Measurements from ENCODE around the gene SRRM1. TPM values are rescaled to one million over a fixed set of nuclear protein-coding genes. Genes with fewer than 3 reads are reported as not detected.

The SRRM1 gene
- total and polyA plus RNA-seq, 10 of the 15 experiments (the other 5 are each of a cell fraction or from before 2014, with no cell fraction given), result 36.8 to 285 (median 126) TPM

DNA sequence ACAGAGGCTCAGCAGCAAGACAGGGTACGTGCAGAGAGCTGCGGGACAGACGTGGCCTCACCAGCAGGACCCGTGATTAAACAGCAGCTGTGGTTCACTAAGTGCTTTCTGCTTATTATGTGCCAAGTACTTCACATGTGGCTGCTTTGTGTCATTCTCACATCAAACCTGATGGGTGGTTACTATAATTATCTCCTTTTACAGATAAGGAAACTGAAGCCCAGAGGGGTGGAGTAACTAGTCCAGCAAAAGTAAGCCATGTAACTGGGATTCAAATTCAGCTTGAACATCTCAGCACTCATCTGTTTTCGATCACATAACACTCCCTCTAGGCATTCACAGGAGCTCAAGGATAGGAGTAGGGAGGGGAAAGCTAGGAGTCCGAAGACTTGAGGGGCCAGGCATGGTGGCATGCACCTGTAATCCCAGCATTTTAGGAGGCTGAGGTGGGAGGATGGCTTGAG lies 51.3 kb downstream of the SRRM1 start (continued):
- TF ChIP-seq, protein P1, sequence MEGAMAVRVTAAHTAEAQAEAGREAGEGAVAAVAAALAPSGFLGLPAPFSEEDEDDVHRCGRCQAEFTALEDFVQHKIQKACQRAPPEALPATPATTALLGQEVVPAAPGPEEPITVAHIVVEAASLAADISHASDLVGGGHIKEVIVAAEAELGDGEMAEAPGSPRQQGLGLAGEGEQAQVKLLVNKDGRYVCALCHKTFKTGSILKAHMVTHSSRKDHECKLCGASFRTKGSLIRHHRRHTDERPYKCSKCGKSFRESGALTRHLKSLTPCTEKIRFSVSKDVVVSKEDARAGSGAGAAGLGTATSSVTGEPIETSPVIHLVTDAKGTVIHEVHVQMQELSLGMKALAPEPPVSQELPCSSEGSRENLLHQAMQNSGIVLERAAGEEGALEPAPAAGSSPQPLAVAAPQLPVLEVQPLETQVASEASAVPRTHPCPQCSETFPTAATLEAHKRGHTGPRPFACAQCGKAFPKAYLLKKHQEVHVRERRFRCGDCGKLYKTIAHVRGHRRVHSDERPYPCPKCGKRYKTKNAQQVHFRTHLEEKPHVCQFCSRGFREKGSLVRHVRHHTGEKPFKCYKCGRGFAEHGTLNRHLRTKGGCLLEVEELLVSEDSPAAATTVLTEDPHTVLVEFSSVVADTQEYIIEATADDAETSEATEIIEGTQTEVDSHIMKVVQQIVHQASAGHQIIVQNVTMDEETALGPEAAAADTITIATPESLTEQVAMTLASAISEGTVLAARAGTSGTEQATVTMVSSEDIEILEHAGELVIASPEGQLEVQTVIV (IDR thresholded peaks at IDR 0.05; ENCODE audit: borderline replicate concordance, partially characterized antibody), result peak; percentile 31
- TF ChIP-seq IKZF2 (IDR thresholded peaks at IDR 0.05), result peak; percentile 81 to 86
- peak; percentile 96 for TF ChIP-seq MTA2 (IDR thresholded peaks at IDR 0.05; ENCODE audit: low read depth)
- peak; percentile 65 for TF ChIP-seq RAD51 (IDR thresholded peaks at IDR 0.05)
- peak; percentile 91 to 94; a peak in 3 of 4 replicates for TF ChIP-seq BHLHE40 (IDR thresholded peaks at IDR 0.05; ENCODE audit: borderline replicate concordance in 1 of 2, low read depth in 2 of 2, low read length in 1 of 2)
- TF ChIP-seq BACH1 (IDR thresholded peaks at IDR 0.05; ENCODE audit: borderline replicate concordance), result peak; percentile 78; the same call in 1 of the 2 replicates
- TF ChIP-seq, protein P2, sequence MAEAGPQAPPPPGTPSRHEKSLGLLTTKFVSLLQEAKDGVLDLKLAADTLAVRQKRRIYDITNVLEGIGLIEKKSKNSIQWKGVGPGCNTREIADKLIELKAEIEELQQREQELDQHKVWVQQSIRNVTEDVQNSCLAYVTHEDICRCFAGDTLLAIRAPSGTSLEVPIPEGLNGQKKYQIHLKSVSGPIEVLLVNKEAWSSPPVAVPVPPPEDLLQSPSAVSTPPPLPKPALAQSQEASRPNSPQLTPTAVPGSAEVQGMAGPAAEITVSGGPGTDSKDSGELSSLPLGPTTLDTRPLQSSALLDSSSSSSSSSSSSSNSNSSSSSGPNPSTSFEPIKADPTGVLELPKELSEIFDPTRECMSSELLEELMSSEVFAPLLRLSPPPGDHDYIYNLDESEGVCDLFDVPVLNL (IDR thresholded peaks at IDR 0.05; ENCODE audit: low read depth, low read length), result no peak
- TF ChIP-seq, protein P3, sequence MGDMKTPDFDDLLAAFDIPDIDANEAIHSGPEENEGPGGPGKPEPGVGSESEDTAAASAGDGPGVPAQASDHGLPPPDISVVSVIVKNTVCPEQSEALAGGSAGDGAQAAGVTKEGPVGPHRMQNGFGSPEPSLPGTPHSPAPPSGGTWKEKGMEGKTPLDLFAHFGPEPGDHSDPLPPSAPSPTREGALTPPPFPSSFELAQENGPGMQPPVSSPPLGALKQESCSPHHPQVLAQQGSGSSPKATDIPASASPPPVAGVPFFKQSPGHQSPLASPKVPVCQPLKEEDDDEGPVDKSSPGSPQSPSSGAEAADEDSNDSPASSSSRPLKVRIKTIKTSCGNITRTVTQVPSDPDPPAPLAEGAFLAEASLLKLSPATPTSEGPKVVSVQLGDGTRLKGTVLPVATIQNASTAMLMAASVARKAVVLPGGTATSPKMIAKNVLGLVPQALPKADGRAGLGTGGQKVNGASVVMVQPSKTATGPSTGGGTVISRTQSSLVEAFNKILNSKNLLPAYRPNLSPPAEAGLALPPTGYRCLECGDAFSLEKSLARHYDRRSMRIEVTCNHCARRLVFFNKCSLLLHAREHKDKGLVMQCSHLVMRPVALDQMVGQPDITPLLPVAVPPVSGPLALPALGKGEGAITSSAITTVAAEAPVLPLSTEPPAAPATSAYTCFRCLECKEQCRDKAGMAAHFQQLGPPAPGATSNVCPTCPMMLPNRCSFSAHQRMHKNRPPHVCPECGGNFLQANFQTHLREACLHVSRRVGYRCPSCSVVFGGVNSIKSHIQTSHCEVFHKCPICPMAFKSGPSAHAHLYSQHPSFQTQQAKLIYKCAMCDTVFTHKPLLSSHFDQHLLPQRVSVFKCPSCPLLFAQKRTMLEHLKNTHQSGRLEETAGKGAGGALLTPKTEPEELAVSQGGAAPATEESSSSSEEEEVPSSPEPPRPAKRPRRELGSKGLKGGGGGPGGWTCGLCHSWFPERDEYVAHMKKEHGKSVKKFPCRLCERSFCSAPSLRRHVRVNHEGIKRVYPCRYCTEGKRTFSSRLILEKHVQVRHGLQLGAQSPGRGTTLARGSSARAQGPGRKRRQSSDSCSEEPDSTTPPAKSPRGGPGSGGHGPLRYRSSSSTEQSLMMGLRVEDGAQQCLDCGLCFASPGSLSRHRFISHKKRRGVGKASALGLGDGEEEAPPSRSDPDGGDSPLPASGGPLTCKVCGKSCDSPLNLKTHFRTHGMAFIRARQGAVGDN (IDR thresholded peaks at IDR 0.05), result peak; percentile 84
- TF ChIP-seq BMI1 (IDR thresholded peaks at IDR 0.05; ENCODE audit: borderline replicate concordance), result peak; percentile 44; the same call in 1 of the 2 replicates
- no peak for TF ChIP-seq TCF7 (IDR thresholded peaks at IDR 0.05; ENCODE audit: borderline replicate concordance)
- TF ChIP-seq FOXM1 (IDR thresholded peaks at IDR 0.05; ENCODE audit: low read depth, low read length), result 0 out of 2 replicates have a peak, but pooled peaks have one; percentile 51
- TF ChIP-seq ZNF207 (IDR thresholded peaks at IDR 0.05; ENCODE audit: borderline replicate concordance), result 0 out of 2 replicates have a peak, but pooled peaks have one; percentile 37
- TF ChIP-seq POLR2A (IDR thresholded peaks at IDR 0.05; ENCODE audit: low read depth, low read length), result peak; percentile 58
- no peak for TF ChIP-seq CBX3 (IDR thresholded peaks at IDR 0.05; ENCODE audit: borderline replicate concordance, low read depth)
- TF ChIP-seq RB1 (IDR thresholded peaks at IDR 0.05; ENCODE audit: borderline replicate concordance), result peak; percentile 28; the same call in 1 of the 2 replicates
- TF ChIP-seq, protein P4, sequence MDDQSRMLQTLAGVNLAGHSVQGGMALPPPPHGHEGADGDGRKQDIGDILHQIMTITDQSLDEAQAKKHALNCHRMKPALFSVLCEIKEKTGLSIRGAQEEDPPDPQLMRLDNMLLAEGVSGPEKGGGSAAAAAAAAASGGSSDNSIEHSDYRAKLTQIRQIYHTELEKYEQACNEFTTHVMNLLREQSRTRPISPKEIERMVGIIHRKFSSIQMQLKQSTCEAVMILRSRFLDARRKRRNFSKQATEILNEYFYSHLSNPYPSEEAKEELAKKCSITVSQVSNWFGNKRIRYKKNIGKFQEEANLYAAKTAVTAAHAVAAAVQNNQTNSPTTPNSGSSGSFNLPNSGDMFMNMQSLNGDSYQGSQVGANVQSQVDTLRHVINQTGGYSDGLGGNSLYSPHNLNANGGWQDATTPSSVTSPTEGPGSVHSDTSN (IDR thresholded peaks at IDR 0.05; ENCODE audit: insufficient replicate concordance, low read depth, low read length), result peak; percentile 28
